ENCODE results near the gene SCRN2. TPM values are rescaled to one million over a fixed set of nuclear protein-coding genes. Genes with fewer than 3 reads are reported as not detected.

SCRN2 gene
- total RNA-seq, 1 experiment from 2014 or later = 47.9 TPM

- Histone ChIP-seq H2AFZ (ENCODE audit: low read length) (no peak overlapping the region), H3K27me3 (ENCODE audit: low read length) (no peaks in the 10 kb centered on the region), H3F3A (ENCODE audit: low read length, unreplicated experiment) (no peaks in the 10 kb centered on the region), H3K9me2 (replicated peaks; ENCODE audit: low read length) (no peaks in the 10 kb centered on the region), H3K4me1 (ENCODE audit: insufficient read depth, low read length) (peaks cover 23% of the 10 kb centered on the region), H3K27ac (ENCODE audit: low read length) (no peak overlapping the region), H3K36me3 (ENCODE audit: low read depth, low read length) (no peaks in the 10 kb centered on the region), H4K20me1 (ENCODE audit: low read length) (no peaks in the 10 kb centered on the region), H3K9me3 (ENCODE audit: low read length) (no peaks in the 10 kb centered on the region), H3K4me3 (ENCODE audit: low read length) (no peak overlapping the region), H3K4me2 (ENCODE audit: low read length) (no peak overlapping the region), H3K9ac (ENCODE audit: low read length) (no peak overlapping the region), H3K79me2 (ENCODE audit: low read length) (peaks cover 22% of the 10 kb centered on the region)
- POLR2A ChIA-PET (ENCODE audit: unreplicated experiment) = no interaction called here
- TF ChIP-seq EZH2 (IDR thresholded peaks at IDR 0.05; ENCODE audit: low read length, unreplicated experiment) (no peak), EZH2phosphoT487 (IDR thresholded peaks at IDR 0.05; ENCODE audit: borderline replicate concordance, low read length) (no peak), CTCF (conservative IDR thresholded peaks at IDR 0.05; ENCODE audit: low read depth, low read length) (no peak)
- intact Hi-C loops (cut with micrococcal nuclease) = no loop called here
- no peak for ATAC-seq
- CTCF ChIA-PET = interaction anchor here (1.5 kb wide), 1 partner anchor 43 kb away, joined by 5 read pairs; no protein-coding TSS in a partner anchor
- BruUV-seq (replicated peaks) = no TSS peak
- no peak for DNase-seq
Observed at GRCh38 chr17:47846716-47847340, 5.8 kb upstream of the SCRN2 start.

- TF ChIP-seq EZH2phosphoT487 (IDR thresholded peaks at IDR 0.05; ENCODE audit: borderline replicate concordance, low read length) = no peak
- TF ChIP-seq CTCF (conservative IDR thresholded peaks at IDR 0.05; ENCODE audit: low read depth, low read length) = no peak
- TF ChIP-seq EZH2 (IDR thresholded peaks at IDR 0.05; ENCODE audit: low read length, unreplicated experiment) = no peak
- Histone ChIP-seq H3K9me3 (ENCODE audit: low read length) (no peaks in the 10 kb centered on the region), H3K36me3 (ENCODE audit: low read depth, low read length) (no peaks in the 10 kb centered on the region), H3K27me3 (ENCODE audit: low read length) (no peaks in the 10 kb centered on the region), H3K9me2 (replicated peaks; ENCODE audit: low read length) (no peaks in the 10 kb centered on the region), H3K4me2 (ENCODE audit: low read length) (no peak overlapping the region), H3K79me2 (ENCODE audit: low read length) (peaks cover 26% of the 10 kb centered on the region), H3K9ac (ENCODE audit: low read length) (no peak overlapping the region), H2AFZ (ENCODE audit: low read length) (no peak overlapping the region), H3K27ac (ENCODE audit: low read length) (no peak overlapping the region), H3K4me3 (ENCODE audit: low read length) (no peak overlapping the region), H3K4me1 (ENCODE audit: insufficient read depth, low read length) (peaks cover 29% of the 10 kb centered on the region), H4K20me1 (ENCODE audit: low read length) (no peaks in the 10 kb centered on the region), H3F3A (ENCODE audit: low read length, unreplicated experiment) (no peaks in the 10 kb centered on the region)
- POLR2A ChIA-PET (ENCODE audit: unreplicated experiment) = no interaction called here
- CTCF ChIA-PET = interaction anchor here (1.5 kb wide), 1 partner anchor 44 kb away, joined by 5 read pairs; no protein-coding TSS in a partner anchor
- BruUV-seq (replicated peaks) = no TSS peak
- no peak for ATAC-seq
- intact Hi-C loops (cut with micrococcal nuclease) = no loop called here
- no peak for DNase-seq
Observed at GRCh38 chr17:47845716-47846075, 4.6 kb upstream of the SCRN2 start.

All from PC-3 (cell line).